ENCODE data around the gene TMEM131.

DNA sequence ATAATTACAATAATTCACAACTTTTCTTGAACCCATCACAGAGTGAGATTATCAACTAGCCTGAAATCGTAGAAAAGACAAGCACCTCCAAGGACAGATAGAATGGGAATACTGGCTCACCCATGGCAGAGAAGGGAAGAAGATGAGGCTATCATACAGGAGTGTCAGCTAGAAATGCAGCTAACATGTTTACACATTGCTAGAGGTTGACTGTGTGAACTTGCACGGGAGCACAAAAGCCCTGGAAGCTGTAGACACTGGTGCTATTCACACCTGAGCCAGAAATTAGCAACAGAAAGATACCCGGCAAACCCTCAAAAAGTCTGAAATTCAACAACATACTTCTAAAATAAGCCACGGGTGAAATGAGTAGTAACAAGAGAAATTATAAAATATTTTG, 150.6 kb downstream of the TMEM131 start:
- TF ChIP-seq, protein P1, sequence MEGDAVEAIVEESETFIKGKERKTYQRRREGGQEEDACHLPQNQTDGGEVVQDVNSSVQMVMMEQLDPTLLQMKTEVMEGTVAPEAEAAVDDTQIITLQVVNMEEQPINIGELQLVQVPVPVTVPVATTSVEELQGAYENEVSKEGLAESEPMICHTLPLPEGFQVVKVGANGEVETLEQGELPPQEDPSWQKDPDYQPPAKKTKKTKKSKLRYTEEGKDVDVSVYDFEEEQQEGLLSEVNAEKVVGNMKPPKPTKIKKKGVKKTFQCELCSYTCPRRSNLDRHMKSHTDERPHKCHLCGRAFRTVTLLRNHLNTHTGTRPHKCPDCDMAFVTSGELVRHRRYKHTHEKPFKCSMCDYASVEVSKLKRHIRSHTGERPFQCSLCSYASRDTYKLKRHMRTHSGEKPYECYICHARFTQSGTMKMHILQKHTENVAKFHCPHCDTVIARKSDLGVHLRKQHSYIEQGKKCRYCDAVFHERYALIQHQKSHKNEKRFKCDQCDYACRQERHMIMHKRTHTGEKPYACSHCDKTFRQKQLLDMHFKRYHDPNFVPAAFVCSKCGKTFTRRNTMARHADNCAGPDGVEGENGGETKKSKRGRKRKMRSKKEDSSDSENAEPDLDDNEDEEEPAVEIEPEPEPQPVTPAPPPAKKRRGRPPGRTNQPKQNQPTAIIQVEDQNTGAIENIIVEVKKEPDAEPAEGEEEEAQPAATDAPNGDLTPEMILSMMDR (conservative IDR thresholded peaks at IDR 0.05): no peak
- TF ChIP-seq EZH2 (IDR thresholded peaks at IDR 0.05; ENCODE audit: low read depth): no peak

Data from PC-9 (cell line).